ENCODE results near the gene STK10.
A peak's percentile ranks its signal among the peaks of the same experiment; 100 is the strongest.

The STK10 gene

DNA sequence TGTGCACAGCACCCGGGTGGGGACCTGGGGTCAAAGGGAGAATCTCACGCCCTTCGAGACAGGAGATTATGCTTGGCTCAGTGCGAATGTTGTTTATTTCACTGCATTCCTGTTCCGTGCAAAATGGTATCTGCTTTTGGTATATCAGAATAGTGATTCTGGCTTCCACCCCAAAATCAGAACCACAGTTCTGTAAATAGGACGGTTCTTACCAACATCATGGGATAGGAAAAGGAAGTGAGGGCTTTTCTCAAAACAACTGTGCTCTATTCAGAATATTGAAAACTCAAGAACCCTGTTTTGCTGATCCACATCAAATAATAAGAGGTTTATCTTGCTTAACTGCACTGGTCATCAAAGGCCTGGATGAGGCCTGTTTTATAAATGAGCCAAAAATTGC lies 129.9 kb downstream of the STK10 start:
- ATAC-seq: no peak
- TF ChIP-seq BACH2 (CRISPR knock-in tag; IDR thresholded peaks at IDR 0.05; ENCODE audit: borderline replicate concordance) (no peak), ISL1 (CRISPR knock-in tag; IDR thresholded peaks at IDR 0.05) (no peak), ZNF70 (CRISPR knock-in tag; IDR thresholded peaks at IDR 0.05) (no peak), ZC3H10 (CRISPR knock-in tag; IDR thresholded peaks at IDR 0.05) (no peak), RARB (CRISPR knock-in tag; IDR thresholded peaks at IDR 0.05) (no peak), TOX (CRISPR knock-in tag; IDR thresholded peaks at IDR 0.05; ENCODE audit: borderline replicate concordance) (no peak), GLIS3 (CRISPR knock-in tag; IDR thresholded peaks at IDR 0.05) (no peak), ZFP30 (CRISPR knock-in tag; IDR thresholded peaks at IDR 0.05) (no peak), ZNF8 (CRISPR knock-in tag; IDR thresholded peaks at IDR 0.05) (no peak), OSR1 (CRISPR knock-in tag; IDR thresholded peaks at IDR 0.05) (no peak)
- TF ChIP-seq, protein P1, sequence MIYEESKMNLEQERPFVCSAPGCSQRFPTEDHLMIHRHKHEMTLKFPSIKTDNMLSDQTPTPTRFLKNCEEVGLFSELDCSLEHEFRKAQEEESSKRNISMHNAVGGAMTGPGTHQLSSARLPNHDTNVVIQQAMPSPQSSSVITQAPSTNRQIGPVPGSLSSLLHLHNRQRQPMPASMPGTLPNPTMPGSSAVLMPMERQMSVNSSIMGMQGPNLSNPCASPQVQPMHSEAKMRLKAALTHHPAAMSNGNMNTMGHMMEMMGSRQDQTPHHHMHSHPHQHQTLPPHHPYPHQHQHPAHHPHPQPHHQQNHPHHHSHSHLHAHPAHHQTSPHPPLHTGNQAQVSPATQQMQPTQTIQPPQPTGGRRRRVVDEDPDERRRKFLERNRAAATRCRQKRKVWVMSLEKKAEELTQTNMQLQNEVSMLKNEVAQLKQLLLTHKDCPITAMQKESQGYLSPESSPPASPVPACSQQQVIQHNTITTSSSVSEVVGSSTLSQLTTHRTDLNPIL (CRISPR knock-in tag; IDR thresholded peaks at IDR 0.05; ENCODE audit: low read depth): no peak
- TF ChIP-seq, protein P2, sequence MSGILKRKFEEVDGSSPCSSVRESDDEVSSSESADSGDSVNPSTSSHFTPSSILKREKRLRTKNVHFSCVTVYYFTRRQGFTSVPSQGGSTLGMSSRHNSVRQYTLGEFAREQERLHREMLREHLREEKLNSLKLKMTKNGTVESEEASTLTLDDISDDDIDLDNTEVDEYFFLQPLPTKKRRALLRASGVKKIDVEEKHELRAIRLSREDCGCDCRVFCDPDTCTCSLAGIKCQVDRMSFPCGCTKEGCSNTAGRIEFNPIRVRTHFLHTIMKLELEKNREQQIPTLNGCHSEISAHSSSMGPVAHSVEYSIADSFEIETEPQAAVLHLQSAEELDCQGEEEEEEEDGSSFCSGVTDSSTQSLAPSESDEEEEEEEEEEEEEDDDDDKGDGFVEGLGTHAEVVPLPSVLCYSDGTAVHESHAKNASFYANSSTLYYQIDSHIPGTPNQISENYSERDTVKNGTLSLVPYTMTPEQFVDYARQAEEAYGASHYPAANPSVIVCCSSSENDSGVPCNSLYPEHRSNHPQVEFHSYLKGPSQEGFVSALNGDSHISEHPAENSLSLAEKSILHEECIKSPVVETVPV (CRISPR knock-in tag; IDR thresholded peaks at IDR 0.05): no peak
- TF ChIP-seq, protein P3, sequence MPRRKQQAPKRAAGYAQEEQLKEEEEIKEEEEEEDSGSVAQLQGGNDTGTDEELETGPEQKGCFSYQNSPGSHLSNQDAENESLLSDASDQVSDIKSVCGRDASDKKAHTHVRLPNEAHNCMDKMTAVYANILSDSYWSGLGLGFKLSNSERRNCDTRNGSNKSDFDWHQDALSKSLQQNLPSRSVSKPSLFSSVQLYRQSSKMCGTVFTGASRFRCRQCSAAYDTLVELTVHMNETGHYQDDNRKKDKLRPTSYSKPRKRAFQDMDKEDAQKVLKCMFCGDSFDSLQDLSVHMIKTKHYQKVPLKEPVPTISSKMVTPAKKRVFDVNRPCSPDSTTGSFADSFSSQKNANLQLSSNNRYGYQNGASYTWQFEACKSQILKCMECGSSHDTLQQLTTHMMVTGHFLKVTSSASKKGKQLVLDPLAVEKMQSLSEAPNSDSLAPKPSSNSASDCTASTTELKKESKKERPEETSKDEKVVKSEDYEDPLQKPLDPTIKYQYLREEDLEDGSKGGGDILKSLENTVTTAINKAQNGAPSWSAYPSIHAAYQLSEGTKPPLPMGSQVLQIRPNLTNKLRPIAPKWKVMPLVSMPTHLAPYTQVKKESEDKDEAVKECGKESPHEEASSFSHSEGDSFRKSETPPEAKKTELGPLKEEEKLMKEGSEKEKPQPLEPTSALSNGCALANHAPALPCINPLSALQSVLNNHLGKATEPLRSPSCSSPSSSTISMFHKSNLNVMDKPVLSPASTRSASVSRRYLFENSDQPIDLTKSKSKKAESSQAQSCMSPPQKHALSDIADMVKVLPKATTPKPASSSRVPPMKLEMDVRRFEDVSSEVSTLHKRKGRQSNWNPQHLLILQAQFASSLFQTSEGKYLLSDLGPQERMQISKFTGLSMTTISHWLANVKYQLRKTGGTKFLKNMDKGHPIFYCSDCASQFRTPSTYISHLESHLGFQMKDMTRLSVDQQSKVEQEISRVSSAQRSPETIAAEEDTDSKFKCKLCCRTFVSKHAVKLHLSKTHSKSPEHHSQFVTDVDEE (CRISPR knock-in tag; IDR thresholded peaks at IDR 0.05): no peak

DNA sequence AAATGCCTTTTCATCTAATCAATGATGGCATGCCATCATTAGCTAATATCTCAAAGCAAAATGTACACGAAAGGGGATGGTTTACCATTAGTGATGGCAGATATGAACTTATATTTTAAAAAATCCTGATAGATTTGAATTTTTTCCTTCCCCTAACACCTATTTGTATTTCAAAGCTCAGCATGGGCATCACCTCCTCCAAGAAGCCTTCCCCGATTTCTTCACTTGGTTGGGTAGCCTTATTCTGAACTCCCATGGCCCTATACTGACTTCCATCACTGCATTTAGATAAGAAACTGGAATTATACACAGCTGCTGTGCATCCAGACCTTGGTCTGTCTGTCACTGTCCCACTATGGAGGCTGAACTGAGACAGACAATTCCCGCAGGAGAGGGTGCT lies 132.0 kb downstream of the STK10 start:
- TF ChIP-seq SNAI2 (CRISPR knock-in tag; IDR thresholded peaks at IDR 0.05): no peak
- 0 out of 2 replicates have a peak, but pooled peaks have one; percentile 28 for TF ChIP-seq ZFP3 (CRISPR knock-in tag; IDR thresholded peaks at IDR 0.05)
- no peak for ATAC-seq

DNA sequence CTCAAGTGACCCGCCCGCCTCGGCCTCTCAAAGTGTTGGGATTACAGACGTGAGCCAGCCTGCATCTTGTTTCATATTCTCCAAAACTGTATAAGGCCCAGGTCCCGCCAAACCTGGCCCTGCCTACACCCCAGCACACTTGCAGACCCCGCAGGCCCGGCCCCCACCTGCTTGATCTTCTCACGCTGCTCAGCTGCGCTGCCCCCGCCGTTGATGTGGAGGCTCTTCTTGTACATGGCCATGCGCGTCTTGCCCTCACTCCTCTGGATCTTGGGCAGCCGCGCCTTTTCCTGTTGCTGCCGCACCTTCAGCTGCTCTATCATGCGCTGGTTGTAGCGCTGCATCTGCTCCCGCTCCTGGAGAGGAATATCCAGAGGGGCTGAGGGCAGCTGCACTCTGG lies 132.6 kb downstream of the STK10 start:
- ATAC-seq: no peak
- TF ChIP-seq PPARA (CRISPR knock-in tag; IDR thresholded peaks at IDR 0.05; ENCODE audit: borderline replicate concordance): no peak
- TF ChIP-seq ZNF565 (CRISPR knock-in tag; conservative IDR thresholded peaks at IDR 0.05; ENCODE audit: low read depth): no peak
- no peak for TF ChIP-seq ZC3H10 (CRISPR knock-in tag; IDR thresholded peaks at IDR 0.05)
- no peak for TF ChIP-seq ISL1 (CRISPR knock-in tag; IDR thresholded peaks at IDR 0.05)
- TF ChIP-seq TOX (CRISPR knock-in tag; IDR thresholded peaks at IDR 0.05; ENCODE audit: borderline replicate concordance): no peak
- TF ChIP-seq BACH2 (CRISPR knock-in tag; IDR thresholded peaks at IDR 0.05; ENCODE audit: borderline replicate concordance): no peak

DNA sequence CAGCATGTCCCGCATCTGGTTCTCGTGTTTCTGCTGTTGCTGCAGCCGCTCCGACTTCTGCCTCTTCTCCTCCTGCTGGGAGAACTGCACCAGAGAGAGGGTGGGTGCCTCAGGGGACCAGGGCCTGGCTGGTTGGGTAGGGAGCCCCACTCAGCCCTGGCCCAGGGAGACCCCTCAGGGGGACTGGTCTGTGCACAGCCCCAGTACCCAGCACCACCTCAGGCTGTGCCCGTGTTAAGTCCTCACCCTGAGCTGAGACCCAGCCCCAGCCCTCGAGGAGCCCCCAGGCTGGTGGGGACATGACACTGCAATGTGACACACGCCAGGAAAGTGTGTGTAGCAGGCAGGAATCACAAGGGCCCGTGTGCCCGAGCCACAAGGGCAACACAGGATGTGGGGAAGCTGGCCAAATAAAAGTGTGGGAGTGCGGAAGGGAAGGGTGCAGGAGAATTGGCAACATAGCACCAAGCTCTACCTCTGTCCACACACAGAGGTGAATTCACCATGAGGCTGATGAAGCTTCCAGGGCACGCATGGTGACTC lies 133.3 kb downstream of the STK10 start:
- no peak for ATAC-seq
- TF ChIP-seq BACH2 (CRISPR knock-in tag; IDR thresholded peaks at IDR 0.05; ENCODE audit: borderline replicate concordance): no peak
- no peak for TF ChIP-seq GLIS3 (CRISPR knock-in tag; IDR thresholded peaks at IDR 0.05)
- TF ChIP-seq PPARA (CRISPR knock-in tag; IDR thresholded peaks at IDR 0.05; ENCODE audit: borderline replicate concordance): no peak
- no peak for TF ChIP-seq SNAI2 (CRISPR knock-in tag; IDR thresholded peaks at IDR 0.05)
- TF ChIP-seq RARB (CRISPR knock-in tag; IDR thresholded peaks at IDR 0.05): no peak
- no peak for TF ChIP-seq ZNF565 (CRISPR knock-in tag; conservative IDR thresholded peaks at IDR 0.05; ENCODE audit: low read depth)
- TF ChIP-seq ESRRG (CRISPR knock-in tag; IDR thresholded peaks at IDR 0.05): no peak
- TF ChIP-seq, protein P1 (CRISPR knock-in tag; IDR thresholded peaks at IDR 0.05; ENCODE audit: low read depth): no peak
- TF ChIP-seq, protein P4, sequence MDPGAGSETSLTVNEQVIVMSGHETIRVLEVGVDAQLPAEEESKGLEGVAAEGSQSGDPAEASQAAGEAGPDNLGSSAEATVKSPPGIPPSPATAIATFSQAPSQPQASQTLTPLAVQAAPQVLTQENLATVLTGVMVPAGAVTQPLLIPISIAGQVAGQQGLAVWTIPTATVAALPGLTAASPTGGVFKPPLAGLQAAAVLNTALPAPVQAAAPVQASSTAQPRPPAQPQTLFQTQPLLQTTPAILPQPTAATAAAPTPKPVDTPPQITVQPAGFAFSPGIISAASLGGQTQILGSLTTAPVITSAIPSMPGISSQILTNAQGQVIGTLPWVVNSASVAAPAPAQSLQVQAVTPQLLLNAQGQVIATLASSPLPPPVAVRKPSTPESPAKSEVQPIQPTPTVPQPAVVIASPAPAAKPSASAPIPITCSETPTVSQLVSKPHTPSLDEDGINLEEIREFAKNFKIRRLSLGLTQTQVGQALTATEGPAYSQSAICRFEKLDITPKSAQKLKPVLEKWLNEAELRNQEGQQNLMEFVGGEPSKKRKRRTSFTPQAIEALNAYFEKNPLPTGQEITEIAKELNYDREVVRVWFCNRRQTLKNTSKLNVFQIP (CRISPR knock-in tag; IDR thresholded peaks at IDR 0.05; ENCODE audit: borderline replicate concordance, low read depth): no peak
- no peak for TF ChIP-seq ARNTL (CRISPR knock-in tag; IDR thresholded peaks at IDR 0.05; ENCODE audit: borderline replicate concordance, low read depth)
- TF ChIP-seq, protein P2 (CRISPR knock-in tag; IDR thresholded peaks at IDR 0.05): no peak
- TF ChIP-seq, protein P3 (CRISPR knock-in tag; IDR thresholded peaks at IDR 0.05): no peak
- TF ChIP-seq ZFP30 (CRISPR knock-in tag; IDR thresholded peaks at IDR 0.05): no peak
- TF ChIP-seq ZC3H10 (CRISPR knock-in tag; IDR thresholded peaks at IDR 0.05): no peak
